ENCODE data around the gene GALNT10. TPM values are rescaled to one million over a fixed set of nuclear protein-coding genes. Genes with fewer than 3 reads are reported as not detected.
A peak's percentile ranks its signal among the peaks of the same experiment; 100 is the strongest.

GALNT10 gene
- total RNA-seq, 1 donor from 2014 or later = 10.2 TPM

DNA sequence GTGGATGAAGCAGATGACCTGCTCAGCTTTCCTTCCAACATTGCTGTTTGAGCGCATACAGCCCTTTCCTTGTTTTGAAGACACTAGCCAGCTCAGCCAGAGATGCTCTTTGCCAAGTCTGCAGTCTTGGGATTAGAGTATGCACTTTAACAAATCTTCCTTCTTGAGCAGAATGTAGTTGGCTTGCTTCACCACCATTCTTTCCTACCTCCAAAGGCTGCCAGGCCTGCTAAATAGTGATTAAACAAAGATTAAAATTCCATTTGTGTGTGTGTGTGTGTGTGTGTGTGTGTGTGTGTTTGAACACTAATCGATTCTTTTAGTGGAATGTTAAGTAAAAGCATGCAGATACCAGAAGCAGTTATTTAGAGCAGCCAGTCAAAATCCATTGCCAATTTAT is 97.6 kb downstream of the GALNT10 start:
- TF ChIP-seq EZH2phosphoT487 (IDR thresholded peaks at IDR 0.05) (no peak), EZH2 (IDR thresholded peaks at IDR 0.05) (no peak)
- TF ChIP-seq, protein P1, sequence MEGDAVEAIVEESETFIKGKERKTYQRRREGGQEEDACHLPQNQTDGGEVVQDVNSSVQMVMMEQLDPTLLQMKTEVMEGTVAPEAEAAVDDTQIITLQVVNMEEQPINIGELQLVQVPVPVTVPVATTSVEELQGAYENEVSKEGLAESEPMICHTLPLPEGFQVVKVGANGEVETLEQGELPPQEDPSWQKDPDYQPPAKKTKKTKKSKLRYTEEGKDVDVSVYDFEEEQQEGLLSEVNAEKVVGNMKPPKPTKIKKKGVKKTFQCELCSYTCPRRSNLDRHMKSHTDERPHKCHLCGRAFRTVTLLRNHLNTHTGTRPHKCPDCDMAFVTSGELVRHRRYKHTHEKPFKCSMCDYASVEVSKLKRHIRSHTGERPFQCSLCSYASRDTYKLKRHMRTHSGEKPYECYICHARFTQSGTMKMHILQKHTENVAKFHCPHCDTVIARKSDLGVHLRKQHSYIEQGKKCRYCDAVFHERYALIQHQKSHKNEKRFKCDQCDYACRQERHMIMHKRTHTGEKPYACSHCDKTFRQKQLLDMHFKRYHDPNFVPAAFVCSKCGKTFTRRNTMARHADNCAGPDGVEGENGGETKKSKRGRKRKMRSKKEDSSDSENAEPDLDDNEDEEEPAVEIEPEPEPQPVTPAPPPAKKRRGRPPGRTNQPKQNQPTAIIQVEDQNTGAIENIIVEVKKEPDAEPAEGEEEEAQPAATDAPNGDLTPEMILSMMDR (IDR thresholded peaks at IDR 0.05) = no peak
- peaks cover 32% of the 10 kb centered on the region for H3K4me1 ChIP-seq
- H3K4me3 Mint-ChIP-seq = no peak overlapping the region
- no peaks in the 10 kb centered on the region for H3K36me3 Mint-ChIP-seq
- H3K27me3 Mint-ChIP-seq (ENCODE audit: insufficient read depth, low read depth) = no peaks in the 10 kb centered on the region
- H3K4me3 ChIP-seq = no peak overlapping the region
- H3K9me3 Mint-ChIP-seq = no peaks in the 10 kb centered on the region
- DNase-seq (ENCODE audit: low spot score) = peak; percentile 27
- no peak overlapping the region for H3K27ac ChIP-seq
- peaks cover 41% of the 10 kb centered on the region for H3K4me1 Mint-ChIP-seq
- H4K20me1 ChIP-seq (ENCODE audit: low read depth) = peaks cover 12% of the 10 kb centered on the region
- H3K4me2 ChIP-seq = no peak overlapping the region
- H3K79me2 ChIP-seq (ENCODE audit: low read depth) = no peaks in the 10 kb centered on the region
- H3F3A ChIP-seq (ENCODE audit: low read depth) = peaks cover 15% of the 10 kb centered on the region
- no peaks in the 10 kb centered on the region for H3K27me3 ChIP-seq
- no peak overlapping the region for H3K27ac Mint-ChIP-seq
- no peak overlapping the region for H2AFZ ChIP-seq (replicated peaks)
- H3K36me3 ChIP-seq = no peaks in the 10 kb centered on the region
- no peaks in the 10 kb centered on the region for H3K9me3 ChIP-seq (ENCODE audit: low read depth)
- H3K9ac ChIP-seq = no peak overlapping the region

DNA sequence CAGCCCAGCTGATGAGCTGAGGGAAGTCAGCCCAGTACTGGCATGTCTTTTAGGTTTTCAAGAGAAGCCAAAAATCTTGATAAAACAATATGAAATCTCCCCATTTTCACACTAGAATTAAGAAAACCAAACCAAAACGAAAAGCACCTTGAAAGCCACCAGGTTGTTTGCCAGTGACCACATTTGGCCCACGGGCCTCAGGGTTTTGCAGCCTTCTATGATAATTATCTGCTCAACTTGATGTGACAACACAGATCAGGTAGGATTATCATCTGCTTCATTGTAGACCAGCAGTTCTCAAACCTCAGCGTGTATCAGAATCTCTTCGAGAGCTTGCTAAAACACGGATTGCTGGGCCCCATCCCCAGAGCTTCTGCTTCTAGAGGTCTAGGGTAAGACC is 101.4 kb downstream of the GALNT10 start:
- Histone ChIP-seq H3K27me3 (no peaks in the 10 kb centered on the region), H3K4me2 (no peak overlapping the region), H3K36me3 (no peaks in the 10 kb centered on the region), H3K27ac (no peak overlapping the region), H4K20me1 (ENCODE audit: low read depth) (peaks cover under 1% of the 10 kb centered on the region), H3K9me3 (ENCODE audit: low read depth) (no peaks in the 10 kb centered on the region), H3K4me3 (no peak overlapping the region), H3K9ac (no peak overlapping the region), H2AFZ (replicated peaks) (no peak overlapping the region), H3K79me2 (ENCODE audit: low read depth) (no peaks in the 10 kb centered on the region), H3F3A (ENCODE audit: low read depth) (peaks cover 2% of the 10 kb centered on the region), H3K4me1 (peaks cover 17% of the 10 kb centered on the region)
- Mint-ChIP-seq H3K27me3 (ENCODE audit: insufficient read depth, low read depth) (peaks cover 3% of the 10 kb centered on the region), H3K4me1 (peaks cover 22% of the 10 kb centered on the region), H3K36me3 (peaks cover 3% of the 10 kb centered on the region), H3K9me3 (no peaks in the 10 kb centered on the region), H3K4me3 (no peak overlapping the region), H3K27ac (no peak overlapping the region)
- no peak for DNase-seq (ENCODE audit: low spot score)
- TF ChIP-seq EZH2phosphoT487 (IDR thresholded peaks at IDR 0.05) (no peak), EZH2 (IDR thresholded peaks at IDR 0.05) (no peak)
- TF ChIP-seq, protein P1 (IDR thresholded peaks at IDR 0.05) = no peak

DNA sequence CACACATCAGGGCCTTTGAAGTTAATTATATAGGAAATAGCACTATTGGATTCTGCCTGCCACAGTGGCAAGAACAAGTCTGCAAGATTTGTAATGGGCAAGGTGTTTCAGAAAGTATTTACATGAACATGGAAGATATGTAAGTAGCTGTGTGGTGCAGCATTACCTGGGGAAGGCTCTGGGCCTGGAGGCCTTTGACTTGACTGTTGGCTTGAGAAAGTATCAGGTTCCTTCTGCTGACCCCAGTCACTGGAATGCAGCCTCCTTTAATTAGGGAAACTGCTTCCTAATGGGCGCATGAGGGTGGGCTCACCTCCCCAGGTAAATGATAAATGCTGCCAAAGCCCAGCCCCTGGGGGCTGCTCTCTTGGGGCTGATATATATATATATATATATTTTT is 102.7 kb downstream of the GALNT10 start:
- no peak for DNase-seq (ENCODE audit: low spot score)

More for the DNA sequence above, 102.7 kb downstream of the GALNT10 start:
- TF ChIP-seq EZH2 (IDR thresholded peaks at IDR 0.05) = no peak
- TF ChIP-seq EZH2phosphoT487 (IDR thresholded peaks at IDR 0.05) = no peak
- TF ChIP-seq, protein P1 (IDR thresholded peaks at IDR 0.05) = no peak
- Mint-ChIP-seq H3K36me3 (peaks cover 11% of the 10 kb centered on the region), H3K4me1 (peaks cover 9% of the 10 kb centered on the region), H3K4me3 (no peak overlapping the region), H3K27me3 (ENCODE audit: insufficient read depth, low read depth) (peaks cover 3% of the 10 kb centered on the region), H3K9me3 (no peaks in the 10 kb centered on the region), H3K27ac (no peak overlapping the region)
- H3K9me3 ChIP-seq (ENCODE audit: low read depth) = no peaks in the 10 kb centered on the region
- H3K27ac ChIP-seq = no peak overlapping the region
- no peak overlapping the region for H3K9ac ChIP-seq
- no peak overlapping the region for H3K4me3 ChIP-seq
- H3K79me2 ChIP-seq (ENCODE audit: low read depth) = no peaks in the 10 kb centered on the region
- H3K4me2 ChIP-seq = no peak overlapping the region
- no peaks in the 10 kb centered on the region for H3F3A ChIP-seq (ENCODE audit: low read depth)
- no peaks in the 10 kb centered on the region for H4K20me1 ChIP-seq (ENCODE audit: low read depth)
- H3K36me3 ChIP-seq = no peaks in the 10 kb centered on the region
- H3K27me3 ChIP-seq = no peaks in the 10 kb centered on the region
- peaks cover 4% of the 10 kb centered on the region for H3K4me1 ChIP-seq
- no peak overlapping the region for H2AFZ ChIP-seq (replicated peaks)
